Peyer's patch (tissue), 4 donors: ENCODE data around the gene EFS. TPM values are rescaled to one million over a fixed set of nuclear protein-coding genes. Genes with fewer than 3 reads are reported as not detected.

Experiments
- DNase-seq, 3 donors: peaks; one replicate each; pipeline ENCODE4 v3.0.0-alpha.2; 2017 to 2019
- H3K27ac ChIP-seq, 4 donors: fragments of 200-600 bp; sonication (generic); one replicate each; pipeline ENCODE4 v1.5.1; 2016 to 2019
- H3K27me3 ChIP-seq, 2 donors: fragments of 200-600 bp; sonication (generic); one replicate each; pipeline ENCODE4 v1.5.1; 2019
- H3K36me3 ChIP-seq, 3 donors: fragments of 200-600 bp; sonication (generic); one replicate each; pipeline ENCODE4 v1.5.1; 2016 to 2019
- H3K4me1 ChIP-seq, 4 donors: fragments of 200-600 bp; sonication (generic); one replicate each; pipeline ENCODE4 v1.5.1; 2016 to 2019
- H3K4me3 ChIP-seq, 4 donors: fragments of 200-600 bp; sonication (generic); 1 replicate in 3 of 4; 2 replicates in 1 of 4; pipeline ENCODE4 v1.5.1; 2016 to 2019; ENCODE audit warnings: mild to moderate bottlenecking in 1 of 4
- H3K9me3 ChIP-seq, 4 donors: fragments of 200-600 bp; sonication (generic); one replicate each; pipeline ENCODE4 v1.5.1; 2016 to 2019; ENCODE audit warnings: mild to moderate bottlenecking in 1 of 4
- CTCF ChIP-seq, 6 experiments: fragments of 450-650 bp in 4 of 6; fragments of 200-600 bp in 2 of 6; sonication (generic) in 1 of 6; IDR thresholded peaks; one replicate each; pipeline ENCODE4 v1.5.1; 2017 to 2019; ENCODE audit warnings: antibody characterized with exemption in 6 of 6, mild to moderate bottlenecking in 3 of 6, moderate library complexity in 1 of 6
- POLR2A ChIP-seq, 2 donors: fragments of 450-650 bp; IDR thresholded peaks; one replicate each; pipeline ENCODE4 v1.5.1; 2017; ENCODE audit warnings: antibody characterized with exemption in 2 of 2, mild to moderate bottlenecking in 2 of 2, moderate library complexity in 2 of 2
- total RNA-seq, 4 donors: library from RNA; depleted of rRNA; stranded (reverse); fragments of >200 nt; gene quantifications; one replicate each; pipeline ENCODE4 v1.1.0, GENCODE V29; 2016

Gene EFS
- total RNA-seq, 4 donors from 2014 or later = 2.1 to 4.4 (median 4.1) TPM; not detected in 1

GRCh38 chr14:23409475-23409874 lies 44.5 kb upstream of the EFS start:
- no peaks in the 10 kb centered on the region for H3K27me3 ChIP-seq
- H3K4me1 ChIP-seq = no peaks in the 10 kb centered on the region
- H3K36me3 ChIP-seq = no peaks in the 10 kb centered on the region
- no peaks in the 10 kb centered on the region for H3K9me3 ChIP-seq
- H3K4me3 ChIP-seq = no peak overlapping the region
- no peak for DNase-seq
- no peak overlapping the region for H3K27ac ChIP-seq
- no peak for TF ChIP-seq POLR2A (IDR thresholded peaks at IDR 0.05)
- TF ChIP-seq CTCF (IDR thresholded peaks at IDR 0.05) = no peak

- Histone ChIP-seq H3K4me1 (no peaks in the 10 kb centered on the region), H3K36me3 (no peaks in the 10 kb centered on the region), H3K27ac (no peak overlapping the region), H3K9me3 (no peaks in the 10 kb centered on the region), H3K4me3 (no peak overlapping the region), H3K27me3 (no peaks in the 10 kb centered on the region)
- TF ChIP-seq CTCF (IDR thresholded peaks at IDR 0.05) (no peak), POLR2A (IDR thresholded peaks at IDR 0.05) (no peak)
- no peak for DNase-seq
Observed at GRCh38 chr14:23408307-23408630, 43.3 kb upstream of the EFS start.

GRCh38 chr14:23407516-23408306 lies 42.7 kb upstream of the EFS start, which contains the start of gene MYH6:
Gene MYH6, minus strand, starts transcription at chr14:23408273. Its CDS starts 1,050 bp downstream, at chr14:23407223.
- DNase-seq = no peak
- Histone ChIP-seq H3K9me3 (no peaks in the 10 kb centered on the region), H3K4me1 (no peaks in the 10 kb centered on the region), H3K4me3 (no peak within 1 kb of the TSS), H3K27ac (no peak within 1 kb of the TSS), H3K36me3 (no peaks in the 10 kb centered on the region), H3K27me3 (no peaks in the 10 kb centered on the region)
- TF ChIP-seq CTCF (IDR thresholded peaks at IDR 0.05) (no peak), POLR2A (IDR thresholded peaks at IDR 0.05) (no peak)

- Histone ChIP-seq H3K27me3 (no peaks in the 10 kb centered on the region), H3K27ac (no peak overlapping the region), H3K4me3 (no peak overlapping the region), H3K4me1 (no peaks in the 10 kb centered on the region), H3K36me3 (no peaks in the 10 kb centered on the region), H3K9me3 (no peaks in the 10 kb centered on the region)
- no peak for DNase-seq
- TF ChIP-seq CTCF (IDR thresholded peaks at IDR 0.05) (no peak), POLR2A (IDR thresholded peaks at IDR 0.05) (no peak)
Observed at GRCh38 chr14:23406725-23407355, 41.9 kb upstream of the EFS start.

- no peak for TF ChIP-seq CTCF (IDR thresholded peaks at IDR 0.05)
- no peak for TF ChIP-seq POLR2A (IDR thresholded peaks at IDR 0.05)
- Histone ChIP-seq H3K4me3 (no peak overlapping the region), H3K27me3 (no peaks in the 10 kb centered on the region), H3K36me3 (no peaks in the 10 kb centered on the region), H3K4me1 (no peaks in the 10 kb centered on the region), H3K27ac (no peak overlapping the region), H3K9me3 (no peaks in the 10 kb centered on the region)
- DNase-seq = no peak
Observed at GRCh38 chr14:23406244-23406643, 41.3 kb upstream of the EFS start.
